Osteoblast (primary cell): ENCODE data around the gene TRIO. TPM values are rescaled to one million over a fixed set of nuclear protein-coding genes. Genes with fewer than 3 reads are reported as not detected.
A peak's percentile ranks its signal among the peaks of the same experiment; 100 is the strongest.

Experiments used
- DNase-seq: peaks from one replicate; pipeline ENCODE4 v3.0.0; 2011; ENCODE audit warnings: low spot score, mixed read lengths; ENCODE audit not compliant: insufficient read length; ENCODE audit errors: missing footprints
- H2AFZ ChIP-seq: 2 replicates; pipeline ENCODE4 v1.6.0; 2011; ENCODE audit warnings: mild to moderate bottlenecking, low read length
- H3K27ac ChIP-seq: 2 replicates; pipeline ENCODE4 v1.5.1; 2011; ENCODE audit warnings: mild to moderate bottlenecking, low read depth, low read length, moderate library complexity
- H3K27me3 ChIP-seq: 2 replicates; pipeline ENCODE4 v1.6.0; 2012; ENCODE audit warnings: mild to moderate bottlenecking, control low read depth, inconsistent platforms, low read length, moderate library complexity; ENCODE audit not compliant: insufficient read depth
- H3K36me3 ChIP-seq: 2 replicates; pipeline ENCODE4 v1.5.1; 2011; ENCODE audit warnings: mild to moderate bottlenecking, low read length, control low read depth, moderate library complexity; ENCODE audit not compliant: insufficient read depth
- H3K4me1 ChIP-seq: 2 replicates; pipeline ENCODE4 v1.5.1; 2011; ENCODE audit warnings: mild to moderate bottlenecking, low read length, control low read depth, moderate library complexity; ENCODE audit not compliant: insufficient read depth
- H3K4me2 ChIP-seq: 2 replicates; pipeline ENCODE4 v1.6.0; 2011; ENCODE audit warnings: mild to moderate bottlenecking, low read length; ENCODE audit not compliant: insufficient read depth
- H3K4me3 ChIP-seq: fragments of 200-600 bp; sonication (generic); 3 replicates; pipeline ENCODE4 v1.5.1; 2012; ENCODE audit warnings: mild to moderate bottlenecking, low read length, inconsistent platforms; ENCODE audit not compliant: insufficient read depth
- H3K79me2 ChIP-seq: 2 replicates; pipeline ENCODE4 v1.6.0; 2012; ENCODE audit warnings: mild to moderate bottlenecking, low read length, control low read depth, inconsistent platforms; ENCODE audit not compliant: insufficient read depth
- H3K9me3 ChIP-seq: 2 replicates; pipeline ENCODE4 v1.5.1; 2011; ENCODE audit warnings: low read depth, low read length, control low read depth
- H4K20me1 ChIP-seq: 2 replicates; pipeline ENCODE4 v1.6.0; 2012; ENCODE audit warnings: mild to moderate bottlenecking, low read length, control low read depth; ENCODE audit not compliant: insufficient read depth
- CTCF ChIP-seq: IDR thresholded peaks from 2 replicates; pipeline ENCODE4 v1.5.1; 2011; ENCODE audit warnings: mild to moderate bottlenecking, low read depth, low read length, moderate library complexity; ENCODE audit errors: extremely low read depth
- total RNA-seq: library from RNA; depleted of rRNA; stranded (reverse); fragments of >200 nt; gene quantifications from 2 replicates; pipeline ENCODE4 v1.2.3, GENCODE V29; 2012

TRIO gene
- total RNA-seq, 1 donor: 274 TPM

DNA sequence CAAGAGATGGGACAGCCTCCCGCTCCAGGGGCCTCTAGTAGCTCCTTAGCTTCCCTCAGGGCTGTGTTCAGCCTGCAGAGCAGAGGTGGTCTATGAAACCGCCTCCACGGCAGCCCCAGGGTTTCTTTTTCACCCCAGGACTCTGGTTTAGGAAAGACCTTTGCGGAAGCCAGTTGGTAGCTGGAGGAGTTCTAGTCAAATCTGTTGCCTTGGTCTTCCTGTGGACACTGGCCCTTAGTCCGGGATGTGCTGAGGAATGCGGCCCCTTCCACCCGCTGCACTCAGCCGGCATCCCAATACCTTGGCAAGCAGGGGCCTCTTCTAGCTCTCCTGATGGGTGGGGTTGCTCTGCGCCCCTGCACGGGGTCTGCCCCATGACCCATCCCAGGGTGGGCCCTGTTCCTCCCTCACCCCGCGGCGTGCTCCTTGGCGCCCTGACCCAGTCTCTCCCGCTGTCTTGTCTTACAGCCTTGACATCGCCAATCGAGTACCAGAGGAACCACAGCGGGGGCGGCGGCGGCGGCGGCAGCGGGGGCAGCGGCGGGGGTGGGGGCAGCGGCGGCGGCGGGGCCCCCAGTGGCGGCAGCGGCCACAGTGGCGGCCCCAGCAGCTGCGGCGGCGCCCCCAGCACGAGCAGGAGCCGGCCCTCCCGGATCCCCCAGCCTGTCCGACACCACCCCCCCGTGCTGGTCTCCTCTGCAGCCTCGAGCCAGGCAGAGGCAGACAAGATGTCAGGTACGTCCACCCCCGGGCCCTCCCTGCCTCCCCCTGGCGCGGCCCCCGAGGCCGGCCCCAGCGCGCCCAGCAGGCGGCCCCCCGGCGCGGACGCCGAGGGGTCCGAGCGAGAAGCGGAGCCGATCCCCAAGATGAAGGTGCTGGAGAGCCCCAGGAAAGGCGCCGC is 344.1 kb downstream of the TRIO start:
- no peaks in the 10 kb centered on the region for H3K9me3 ChIP-seq
- H2AFZ ChIP-seq: no peak overlapping the region
- peaks cover 88% of the 10 kb centered on the region for H3K36me3 ChIP-seq
- no peak overlapping the region for H3K27ac ChIP-seq
- no peak for TF ChIP-seq CTCF
- peaks cover 23% of the 10 kb centered on the region for H4K20me1 ChIP-seq
- DNase-seq: no peak
- H3K79me2 ChIP-seq: peaks cover 21% of the 10 kb centered on the region
- H3K4me3 ChIP-seq: no peak overlapping the region
- H3K27me3 ChIP-seq: no peaks in the 10 kb centered on the region
- H3K4me2 ChIP-seq: no peak overlapping the region
- no peaks in the 10 kb centered on the region for H3K4me1 ChIP-seq

DNA sequence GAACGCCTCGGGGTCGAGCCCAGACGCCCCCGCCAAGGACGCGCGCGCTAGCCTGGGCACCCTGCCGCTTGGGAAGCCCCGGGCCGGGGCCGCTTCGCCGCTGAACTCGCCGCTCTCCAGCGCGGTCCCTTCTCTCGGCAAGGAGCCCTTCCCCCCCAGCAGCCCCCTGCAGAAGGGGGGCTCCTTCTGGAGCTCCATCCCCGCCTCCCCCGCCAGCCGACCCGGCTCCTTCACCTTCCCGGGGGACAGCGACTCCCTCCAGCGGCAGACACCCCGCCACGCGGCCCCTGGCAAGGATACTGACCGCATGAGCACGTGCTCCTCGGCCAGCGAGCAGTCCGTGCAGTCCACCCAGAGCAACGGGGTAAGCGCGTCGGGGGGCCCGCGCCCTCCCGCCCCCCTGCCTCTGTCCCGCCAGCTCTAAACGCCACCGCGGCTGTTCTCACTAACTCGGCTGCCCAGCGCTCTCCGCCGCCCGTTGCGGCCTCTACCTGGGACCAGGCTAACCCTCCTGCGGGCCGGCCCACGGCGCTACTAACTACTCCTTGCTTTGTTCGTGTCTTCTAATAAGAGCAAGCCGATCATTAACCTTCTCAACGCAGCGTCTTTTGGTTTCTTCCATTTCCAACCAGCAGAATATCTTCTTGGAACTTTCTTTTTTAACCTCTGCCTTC is 344.9 kb downstream of the TRIO start:
- no peak for TF ChIP-seq CTCF
- peaks cover 88% of the 10 kb centered on the region for H3K36me3 ChIP-seq
- H3K4me3 ChIP-seq: no peak overlapping the region
- no peaks in the 10 kb centered on the region for H3K27me3 ChIP-seq
- no peak overlapping the region for H3K27ac ChIP-seq
- DNase-seq: peak; percentile 75
- H3K79me2 ChIP-seq: peaks cover 26% of the 10 kb centered on the region
- no peak overlapping the region for H2AFZ ChIP-seq
- no peaks in the 10 kb centered on the region for H3K9me3 ChIP-seq
- no peaks in the 10 kb centered on the region for H3K4me1 ChIP-seq
- H4K20me1 ChIP-seq: peaks cover 23% of the 10 kb centered on the region
- H3K4me2 ChIP-seq: no peak overlapping the region

GRCh38 chr5:14488709-14489108 is 345.6 kb downstream of the TRIO start:
- Histone ChIP-seq H4K20me1 (peaks cover 23% of the 10 kb centered on the region), H2AFZ (no peak overlapping the region), H3K4me3 (no peak overlapping the region), H3K4me1 (no peaks in the 10 kb centered on the region), H3K27me3 (no peaks in the 10 kb centered on the region), H3K79me2 (peaks cover 26% of the 10 kb centered on the region), H3K27ac (no peak overlapping the region), H3K36me3 (peaks cover 87% of the 10 kb centered on the region), H3K4me2 (no peak overlapping the region), H3K9me3 (no peaks in the 10 kb centered on the region)
- TF ChIP-seq CTCF: no peak
- no peak for DNase-seq

GRCh38 chr5:14489643-14490042 is 346.5 kb downstream of the TRIO start:
- Histone ChIP-seq H3K4me1 (no peaks in the 10 kb centered on the region), H3K4me3 (no peak overlapping the region), H3K36me3 (peaks cover 87% of the 10 kb centered on the region), H4K20me1 (peaks cover 23% of the 10 kb centered on the region), H3K27me3 (no peaks in the 10 kb centered on the region), H2AFZ (no peak overlapping the region), H3K27ac (no peak overlapping the region), H3K4me2 (no peak overlapping the region), H3K9me3 (no peaks in the 10 kb centered on the region), H3K79me2 (peaks cover 30% of the 10 kb centered on the region)
- no peak for TF ChIP-seq CTCF
- no peak for DNase-seq
